OCI-LY3 (cell line): ENCODE data around the gene ACTMAP.

Experiments used
- CTCF ChIP-seq: fragments of 200-600, 300-600 bp; sonication (generic); IDR thresholded peaks from 2 replicates; pipeline ENCODE4 v1.5.1; 2014; ENCODE audit warnings: antibody characterized with exemption, low read length, low read depth
- EZH2phosphoT487 ChIP-seq: fragments of 200-600 bp; shearing (Covaris generic); IDR thresholded peaks from 2 replicates; pipeline ENCODE4 v1.6.1; 2018; ENCODE audit warnings: antibody characterized with exemption, mixed run types, low read depth

- TF ChIP-seq CTCF (no peak), EZH2phosphoT487 (no peak)
Measured at GRCh38 chr19:40762754-40763470, 12.6 kb upstream of the ACTMAP start.
